Stimulated activated CD4-positive, alpha-beta T cell treated with anti-CD3 and anti-CD28 coated beads, Interleukin-15, amount 100 ng/mL, for 1 hour (primary cell): Measurements from ENCODE around the gene IP6K1.
"Not testable (repeated sequence)": the region's sequence is repeated elsewhere in the genome, so short reads cannot be mapped to it uniquely, and the experiment has no call there.

ENCODE experiments used
- DNase-seq, 2 donors: peaks; one replicate each; pipeline ENCODE4 v3.0.0-alpha.2; 2020; ENCODE audit warnings: low read depth in 1 of 2, low spot score in 1 of 2

IP6K1 gene

GRCh38 chr3:49713336-49714105 lies 72.8 kb downstream of the IP6K1 start:
- DNase-seq: no peak

GRCh38 chr3:49712631-49713317 lies 73.6 kb downstream of the IP6K1 start:
- DNase-seq: no peak

- DNase-seq: no peak
Measured at GRCh38 chr3:49712166-49712565, 74.2 kb downstream of the IP6K1 start.

- no peak for DNase-seq
Measured at GRCh38 chr3:49711489-49711888, 74.9 kb downstream of the IP6K1 start.

- DNase-seq: no peak
Measured at GRCh38 chr3:49709852-49710251, 76.5 kb downstream of the IP6K1 start.

GRCh38 chr3:49707113-49707480 lies 79.2 kb downstream of the IP6K1 start:
- DNase-seq: no peak

- DNase-seq: no peak
Measured at GRCh38 chr3:49706456-49707112, 79.8 kb downstream of the IP6K1 start.

- no peak for DNase-seq
Measured at GRCh38 chr3:49705390-49705960, 80.9 kb downstream of the IP6K1 start.

GRCh38 chr3:49704629-49705028 lies 81.7 kb downstream of the IP6K1 start:
- no peak for DNase-seq

GRCh38 chr3:49703956-49704355 lies 82.4 kb downstream of the IP6K1 start:
- DNase-seq: no peak

- DNase-seq: peak; percentile 36 to 44
Measured at GRCh38 chr3:49703443-49703927, 82.9 kb downstream of the IP6K1 start.

GRCh38 chr3:49702672-49703071 lies 83.7 kb downstream of the IP6K1 start:
- no peak for DNase-seq

- no peak for DNase-seq
Measured at GRCh38 chr3:49701388-49702077, 84.8 kb downstream of the IP6K1 start.

- DNase-seq: no peak
Measured at GRCh38 chr3:49700453-49701128, 85.8 kb downstream of the IP6K1 start.

GRCh38 chr3:49700014-49700413 lies 86.3 kb downstream of the IP6K1 start:
- no peak for DNase-seq

- DNase-seq: no peak
Measured at GRCh38 chr3:49699281-49699979, 86.9 kb downstream of the IP6K1 start.

GRCh38 chr3:49695350-49696015 lies 90.9 kb downstream of the IP6K1 start:
- DNase-seq: not testable (repeated sequence)

- not testable (repeated sequence) for DNase-seq
Measured at GRCh38 chr3:49694409-49695070, 91.8 kb downstream of the IP6K1 start.

- DNase-seq: not testable (repeated sequence)
Measured at GRCh38 chr3:49691481-49691880, 94.9 kb downstream of the IP6K1 start.
